GM18520 (cell line): ENCODE measurements around the gene CNOT10.
A peak's percentile ranks its signal among the peaks of the same experiment; 100 is the strongest.
"Not testable (repeated sequence)": the region's sequence is repeated elsewhere in the genome, so short reads cannot be mapped to it uniquely, and the experiment has no call there.

Experiments
- ATAC-seq: cut with Tn5 transposase; IDR thresholded peaks from one replicate; pipeline ENCODE4 v1.9.1; 2021; ENCODE audit not compliant: unreplicated experiment

CNOT10 gene, protein sequence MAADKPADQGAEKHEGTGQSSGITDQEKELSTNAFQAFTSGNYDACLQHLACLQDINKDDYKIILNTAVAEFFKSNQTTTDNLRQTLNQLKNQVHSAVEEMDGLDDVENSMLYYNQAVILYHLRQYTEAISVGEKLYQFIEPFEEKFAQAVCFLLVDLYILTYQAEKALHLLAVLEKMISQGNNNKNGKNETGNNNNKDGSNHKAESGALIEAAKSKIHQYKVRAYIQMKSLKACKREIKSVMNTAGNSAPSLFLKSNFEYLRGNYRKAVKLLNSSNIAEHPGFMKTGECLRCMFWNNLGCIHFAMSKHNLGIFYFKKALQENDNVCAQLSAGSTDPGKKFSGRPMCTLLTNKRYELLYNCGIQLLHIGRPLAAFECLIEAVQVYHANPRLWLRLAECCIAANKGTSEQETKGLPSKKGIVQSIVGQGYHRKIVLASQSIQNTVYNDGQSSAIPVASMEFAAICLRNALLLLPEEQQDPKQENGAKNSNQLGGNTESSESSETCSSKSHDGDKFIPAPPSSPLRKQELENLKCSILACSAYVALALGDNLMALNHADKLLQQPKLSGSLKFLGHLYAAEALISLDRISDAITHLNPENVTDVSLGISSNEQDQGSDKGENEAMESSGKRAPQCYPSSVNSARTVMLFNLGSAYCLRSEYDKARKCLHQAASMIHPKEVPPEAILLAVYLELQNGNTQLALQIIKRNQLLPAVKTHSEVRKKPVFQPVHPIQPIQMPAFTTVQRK

DNA sequence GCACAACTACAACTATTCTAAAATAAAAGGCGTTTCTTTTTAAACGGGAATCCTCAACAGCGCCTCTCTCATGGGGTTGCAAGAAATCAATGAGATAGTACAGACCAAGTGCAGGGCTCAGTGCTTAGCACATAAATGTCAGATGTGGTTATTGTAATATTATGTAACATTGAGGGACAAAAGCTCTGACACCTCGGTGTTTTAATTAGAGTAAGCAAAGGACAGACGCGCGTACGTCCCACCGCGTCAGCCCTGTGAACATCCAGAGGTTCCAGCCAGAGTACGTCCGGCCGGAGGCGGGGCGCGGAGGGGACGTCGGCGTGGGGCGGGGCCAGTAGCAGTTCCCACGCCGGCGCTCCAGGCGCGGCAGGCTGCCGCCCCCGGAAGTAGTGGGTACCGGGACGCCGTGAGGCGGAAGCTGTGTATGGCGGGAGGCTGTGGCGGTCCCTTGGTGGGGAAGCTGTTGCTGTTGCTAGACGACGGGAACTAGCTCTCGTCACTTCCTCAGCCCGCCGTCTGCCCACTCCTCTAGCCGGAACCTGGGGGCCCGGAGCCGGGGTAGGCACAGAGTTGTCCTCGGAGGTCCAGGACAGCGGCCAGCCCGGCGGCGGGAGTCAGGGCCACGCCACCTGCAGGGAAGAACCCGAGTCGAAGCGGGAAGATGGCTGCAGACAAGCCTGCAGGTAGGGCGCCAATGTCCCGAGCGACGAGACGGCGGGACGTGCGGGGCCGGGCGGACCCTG, at the start of gene CNOT10:
Gene CNOT10 (plus strand): TSS at position 389 of the 743 bp plus-strand sequence. CDS start 273 bp downstream, at position 662.
- peak; percentile 97 for ATAC-seq

- ATAC-seq = no peak
These were observed 44.0 kb upstream of the CNOT10 start for GRCh38 chr3:32640939-32641338.

- ATAC-seq = no peak
These were observed 43.6 kb upstream of the CNOT10 start for GRCh38 chr3:32641356-32641755.

DNA sequence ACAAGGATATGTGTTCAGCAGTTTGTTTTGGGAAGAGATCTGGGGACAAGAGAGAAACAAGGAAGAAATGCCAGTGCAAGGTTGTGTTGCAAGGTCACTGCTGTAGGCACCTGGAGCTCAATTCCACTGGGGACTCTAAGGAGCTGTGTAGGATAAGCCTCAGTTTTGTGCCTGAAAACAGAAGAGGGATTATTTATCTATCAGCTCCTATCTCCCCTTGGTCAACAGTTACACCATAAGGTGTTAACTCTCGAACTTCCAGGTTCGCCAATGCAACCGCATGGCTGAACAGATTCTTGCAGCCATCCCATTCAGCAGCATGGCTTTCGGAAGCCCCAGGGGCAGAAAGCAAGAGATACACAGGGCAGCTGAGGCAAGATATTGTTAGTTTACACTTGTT, 41.6 kb upstream of the CNOT10 start:
- ATAC-seq = no peak

GRCh38 chr3:32643816-32644215, 41.2 kb upstream of the CNOT10 start:
- ATAC-seq = no peak

DNA sequence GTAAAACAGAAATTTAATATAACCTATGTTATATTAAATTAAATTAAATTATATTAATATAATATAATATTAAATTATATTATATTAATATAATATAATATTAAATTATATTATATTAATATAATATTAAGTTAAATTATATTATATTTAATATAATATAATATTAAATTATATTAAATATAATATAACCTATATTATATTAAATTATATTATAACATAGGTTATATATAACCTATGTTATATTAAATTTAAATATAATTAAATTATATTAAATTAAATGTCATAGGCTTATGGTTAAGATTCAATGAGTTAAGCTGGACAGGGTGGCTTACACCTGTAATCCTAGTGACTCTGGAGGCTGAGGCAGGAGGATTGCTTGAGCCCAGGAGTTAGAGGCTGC, 40.6 kb upstream of the CNOT10 start:
- ATAC-seq = no peak

- no peak for ATAC-seq
These were observed 38.2 kb upstream of the CNOT10 start for GRCh38 chr3:32646761-32647160.

DNA sequence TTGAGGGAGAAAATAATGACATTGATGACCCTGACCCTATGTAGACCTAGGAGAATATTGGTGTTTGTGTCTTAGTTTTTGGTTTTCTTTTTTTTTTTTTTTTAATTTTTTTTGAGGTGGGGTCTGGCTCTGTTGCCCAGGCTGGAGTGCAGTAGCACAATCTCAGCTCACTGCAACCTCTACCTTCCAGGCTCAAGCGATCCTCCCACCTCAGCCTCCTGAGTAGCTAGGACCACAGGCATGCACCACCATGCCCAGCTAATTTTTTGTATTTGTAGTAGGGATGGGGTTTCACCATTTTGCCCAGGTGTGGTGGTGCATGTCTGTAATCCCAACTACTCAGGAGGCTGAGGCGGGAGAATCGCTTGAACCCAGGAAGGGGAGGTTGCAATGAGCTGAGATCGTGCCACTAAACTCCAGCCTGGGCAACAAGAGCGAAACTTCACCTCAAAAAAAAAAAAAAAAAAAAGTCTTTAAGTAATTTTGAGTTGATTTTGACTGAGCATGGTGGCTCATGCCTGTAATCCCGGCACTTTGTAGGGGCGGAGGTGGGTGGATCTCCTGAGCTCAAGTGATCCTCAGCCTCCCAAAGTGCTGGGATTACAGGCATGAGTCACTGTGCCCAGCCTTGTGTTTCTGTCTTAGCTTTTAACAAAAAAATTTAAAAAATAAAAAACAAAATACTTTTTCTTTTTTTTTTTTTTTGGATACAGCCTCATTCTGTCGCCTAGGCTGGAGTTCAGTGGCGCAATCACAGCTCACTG, 32.5 kb upstream of the CNOT10 start:
- not testable (repeated sequence) for ATAC-seq

GRCh38 chr3:32655167-32655566, 29.8 kb upstream of the CNOT10 start:
- ATAC-seq = no peak

GRCh38 chr3:32660634-32661033, 24.4 kb upstream of the CNOT10 start:
- ATAC-seq = no peak

DNA sequence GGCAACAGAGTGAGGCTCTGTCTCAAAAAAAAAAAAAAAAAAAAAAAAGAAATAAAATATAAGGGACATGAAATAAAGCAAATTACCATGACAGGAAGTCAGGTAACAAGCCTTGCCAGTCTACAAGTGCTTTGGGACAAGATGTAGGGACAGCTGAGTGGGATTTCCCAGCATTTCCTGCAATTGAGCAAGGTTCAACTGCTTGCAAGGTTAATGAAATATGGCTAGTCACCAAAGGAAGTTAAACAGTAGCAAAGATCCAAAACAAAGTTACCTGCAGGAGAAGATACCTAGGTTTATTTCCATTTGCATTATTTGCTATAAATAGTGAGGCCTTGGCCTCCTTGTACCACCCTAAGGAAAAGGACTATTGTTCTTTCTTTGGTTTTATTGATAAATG, 22.3 kb upstream of the CNOT10 start:
- ATAC-seq = no peak

DNA sequence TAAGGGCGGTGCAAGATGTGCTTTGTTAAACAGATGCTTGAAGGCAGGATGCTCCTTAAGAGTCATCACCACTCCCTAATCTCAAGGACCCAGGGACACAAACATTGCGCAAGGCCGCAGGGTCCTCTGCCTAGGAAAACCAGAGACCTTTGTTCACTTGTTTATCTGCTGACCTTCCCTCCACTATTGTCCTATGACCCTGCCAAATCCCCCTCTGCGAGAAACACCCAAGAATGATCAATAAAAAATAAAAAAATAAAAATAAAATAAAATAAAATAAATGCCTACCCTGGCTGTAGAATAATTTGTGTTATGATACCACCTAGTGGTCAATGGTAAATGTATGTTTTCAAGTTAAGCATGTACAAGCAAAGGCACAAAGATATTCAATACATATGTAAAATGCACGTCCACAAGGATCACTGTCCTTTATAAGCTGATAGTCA, 20.3 kb upstream of the CNOT10 start:
- not testable (repeated sequence) for ATAC-seq

- no peak for ATAC-seq
These were observed 17.9 kb upstream of the CNOT10 start for GRCh38 chr3:32667072-32667582.

GRCh38 chr3:32669226-32669625, 15.8 kb upstream of the CNOT10 start:
- not testable (repeated sequence) for ATAC-seq

DNA sequence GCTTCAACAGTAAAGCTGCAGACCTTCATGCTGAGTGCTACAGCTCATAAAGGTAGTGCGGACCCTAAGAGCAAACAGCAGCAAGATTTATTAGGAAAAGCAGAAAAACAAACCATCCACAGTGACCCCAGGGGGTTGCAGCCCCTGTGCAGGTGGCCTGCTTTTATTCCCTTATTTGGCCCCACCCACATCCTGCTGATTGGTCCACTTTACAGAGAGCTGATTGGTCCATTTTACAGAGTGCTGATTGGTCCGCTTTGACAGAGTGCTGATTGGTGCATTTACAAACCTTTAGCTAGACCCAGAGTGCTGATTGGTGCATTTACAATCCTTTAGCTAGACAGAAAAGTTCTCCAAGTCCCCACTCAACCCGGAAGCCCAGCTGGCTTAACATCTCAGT, 11.3 kb upstream of the CNOT10 start:
- ATAC-seq = not testable (repeated sequence)

GRCh38 chr3:32675164-32675563, 9.8 kb upstream of the CNOT10 start:
- no peak for ATAC-seq

DNA sequence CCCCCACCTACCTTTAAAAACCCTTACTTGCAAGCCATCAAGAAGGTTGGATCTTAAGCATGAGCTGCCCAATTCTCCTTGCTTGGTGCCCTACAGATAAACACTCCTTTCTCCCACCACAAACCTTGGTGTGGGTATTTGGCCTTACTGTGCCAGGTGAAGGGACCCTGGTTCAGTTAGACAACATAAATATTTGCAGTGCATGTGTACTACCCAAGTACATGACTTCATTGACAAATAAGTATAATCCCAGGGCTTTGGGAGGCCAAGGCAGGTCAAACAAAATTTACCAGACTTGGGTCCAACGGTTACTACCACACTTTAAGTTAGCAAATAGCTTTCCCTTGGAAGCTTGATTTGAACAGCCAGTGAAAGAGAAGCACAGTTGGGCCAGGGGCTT, 9.3 kb upstream of the CNOT10 start:
- no peak for ATAC-seq

GRCh38 chr3:32681811-32682210, 3.2 kb upstream of the CNOT10 start:
- no peak for ATAC-seq

- ATAC-seq = no peak
These were observed 774 bp upstream of the CNOT10 start for GRCh38 chr3:32684029-32684799.
